Upper lobe of right lung (tissue), 1 donor: ENCODE data around the gene ZNF80. TPM values are rescaled to one million over a fixed set of nuclear protein-coding genes. Genes with fewer than 3 reads are reported as not detected.

Experiments used
- ATAC-seq: fragments of 200-7000 bp; cut with Tn5 transposase; one replicate; pipeline ENCODE4 v1.9.1; 2020; ENCODE audit warnings: mild to moderate bottlenecking, moderate library complexity
- DNase-seq: peaks from one replicate; pipeline ENCODE4 v3.0.0-alpha.2; 2020
- H3K27ac ChIP-seq: fragments of 200-600 bp; one replicate; pipeline ENCODE4 v1.8.0; 2022
- H3K27me3 ChIP-seq: fragments of 200-600 bp; one replicate; pipeline ENCODE4 v1.8.0; 2022; ENCODE audit warnings: mild to moderate bottlenecking
- H3K36me3 ChIP-seq: fragments of 200-600 bp; one replicate; pipeline ENCODE4 v1.8.0; 2022
- H3K4me1 ChIP-seq: fragments of 200-600 bp; one replicate; pipeline ENCODE4 v1.8.0; 2022
- H3K4me3 ChIP-seq: fragments of 200-600 bp; one replicate; pipeline ENCODE4 v1.8.0; 2022; ENCODE audit warnings: mild to moderate bottlenecking
- H3K9me3 ChIP-seq: fragments of 200-600 bp; one replicate; pipeline ENCODE4 v1.8.0; 2022
- intact Hi-C: fragments of 100-400 bp; cut with DNase I; formaldehyde crosslinking; loops from one replicate; pipeline ENCODE4 v1.11.0; 2022
- total RNA-seq: library from RNA; stranded (reverse); fragmentation: NEBNext Ultra II Directional; extraction: Animal tissue kit (Norgen Biotek cat#: 25700); gene quantifications from one replicate; pipeline ENCODE4 v1.2.1, GENCODE V29; 2021
- TF ChIP-seq, protein P1 (sequence below): fragments of 200-600 bp; IDR thresholded peaks from one replicate; pipeline ENCODE4 v1.8.0; 2022; ENCODE audit warnings: antibody characterized with exemption
- donor health status: DM: no; HTN: yes; CAD: no; lungs with severe emphysema.

ZNF80 gene
- total RNA-seq, 1 donor from 2014 or later = not detected

DNA sequence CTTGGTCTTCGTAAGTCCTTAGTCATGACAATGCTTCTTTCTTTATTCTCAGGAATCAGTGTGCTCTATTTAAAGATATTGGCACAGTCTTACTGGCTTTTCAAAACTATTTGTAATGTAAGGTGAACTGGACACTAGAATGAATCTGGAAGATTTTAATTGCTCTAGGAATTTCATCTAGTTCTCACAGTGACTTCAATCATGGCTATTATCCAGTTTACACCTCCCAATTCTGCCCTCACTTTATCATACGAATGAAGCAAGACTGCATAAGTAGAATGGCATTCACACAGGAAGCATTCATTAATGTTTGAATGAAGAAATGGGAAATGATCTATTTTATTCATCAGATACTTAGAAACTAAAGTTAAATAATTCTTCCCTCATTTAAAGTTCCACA lies 31.8 kb downstream of the ZNF80 start:
- TF ChIP-seq, protein P1, sequence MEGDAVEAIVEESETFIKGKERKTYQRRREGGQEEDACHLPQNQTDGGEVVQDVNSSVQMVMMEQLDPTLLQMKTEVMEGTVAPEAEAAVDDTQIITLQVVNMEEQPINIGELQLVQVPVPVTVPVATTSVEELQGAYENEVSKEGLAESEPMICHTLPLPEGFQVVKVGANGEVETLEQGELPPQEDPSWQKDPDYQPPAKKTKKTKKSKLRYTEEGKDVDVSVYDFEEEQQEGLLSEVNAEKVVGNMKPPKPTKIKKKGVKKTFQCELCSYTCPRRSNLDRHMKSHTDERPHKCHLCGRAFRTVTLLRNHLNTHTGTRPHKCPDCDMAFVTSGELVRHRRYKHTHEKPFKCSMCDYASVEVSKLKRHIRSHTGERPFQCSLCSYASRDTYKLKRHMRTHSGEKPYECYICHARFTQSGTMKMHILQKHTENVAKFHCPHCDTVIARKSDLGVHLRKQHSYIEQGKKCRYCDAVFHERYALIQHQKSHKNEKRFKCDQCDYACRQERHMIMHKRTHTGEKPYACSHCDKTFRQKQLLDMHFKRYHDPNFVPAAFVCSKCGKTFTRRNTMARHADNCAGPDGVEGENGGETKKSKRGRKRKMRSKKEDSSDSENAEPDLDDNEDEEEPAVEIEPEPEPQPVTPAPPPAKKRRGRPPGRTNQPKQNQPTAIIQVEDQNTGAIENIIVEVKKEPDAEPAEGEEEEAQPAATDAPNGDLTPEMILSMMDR = no peak
- ATAC-seq (no peak), DNase-seq (no peak)
- Histone ChIP-seq H3K9me3 (no peaks in the 10 kb centered on the region), H3K4me1 (no peaks in the 10 kb centered on the region), H3K27ac (no peak overlapping the region), H3K4me3 (no peak overlapping the region), H3K36me3 (no peaks in the 10 kb centered on the region), H3K27me3 (no peaks in the 10 kb centered on the region)
- intact Hi-C loops = no loop called here

DNA sequence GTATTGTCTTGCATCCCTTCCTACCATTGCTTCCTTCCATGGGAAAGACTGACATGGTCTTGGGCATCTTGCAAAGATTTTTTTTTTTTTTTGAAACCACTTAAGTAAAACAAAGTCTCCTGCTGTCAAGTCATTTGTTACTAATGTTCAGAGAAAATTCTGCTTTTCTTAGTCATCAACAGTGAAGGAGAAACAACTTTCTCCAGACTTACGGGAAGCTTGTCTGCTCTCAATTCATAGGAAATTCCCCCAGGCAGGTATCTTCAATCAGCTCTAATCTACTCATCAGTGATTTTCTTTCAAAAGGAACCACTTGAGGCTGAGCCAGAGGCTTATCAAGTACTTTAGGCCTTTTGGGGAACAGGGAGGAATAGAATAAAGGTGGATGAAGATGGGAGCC lies 42.6 kb downstream of the ZNF80 start:
- H3K27ac ChIP-seq = no peak overlapping the region
- no peaks in the 10 kb centered on the region for H3K4me1 ChIP-seq
- H3K4me3 ChIP-seq = no peak overlapping the region
- no peaks in the 10 kb centered on the region for H3K36me3 ChIP-seq
- DNase-seq = no peak
- ATAC-seq = no peak
- intact Hi-C loops = no loop called here
- no peaks in the 10 kb centered on the region for H3K27me3 ChIP-seq
- H3K9me3 ChIP-seq = no peaks in the 10 kb centered on the region
- TF ChIP-seq, protein P1 = no peak

DNA sequence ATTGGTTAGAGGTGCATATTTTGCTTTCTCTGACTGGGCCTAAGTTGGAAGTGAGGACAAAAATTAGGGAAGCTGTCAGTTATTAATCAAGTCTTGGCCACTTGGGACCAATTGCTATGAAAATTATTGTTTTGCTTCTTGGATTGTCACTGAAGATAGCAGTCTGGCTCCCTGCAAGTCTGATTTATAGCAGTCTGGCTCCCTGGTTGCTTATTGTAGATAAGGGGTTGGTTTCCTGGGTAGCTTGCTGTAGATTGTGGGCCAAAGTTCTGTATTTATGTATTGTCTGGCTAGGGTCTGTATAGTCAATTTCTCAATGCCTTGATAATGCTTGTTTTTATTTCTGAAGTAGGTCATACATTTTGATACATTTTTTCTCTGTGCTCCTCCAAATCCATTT lies 45.2 kb downstream of the ZNF80 start:
- Histone ChIP-seq H3K36me3 (no peaks in the 10 kb centered on the region), H3K4me1 (no peaks in the 10 kb centered on the region), H3K9me3 (no peaks in the 10 kb centered on the region), H3K27ac (no peak overlapping the region), H3K27me3 (no peaks in the 10 kb centered on the region), H3K4me3 (no peak overlapping the region)
- ATAC-seq (no peak), DNase-seq (no peak)
- TF ChIP-seq, protein P1 = no peak
- intact Hi-C loops = no loop called here

DNA sequence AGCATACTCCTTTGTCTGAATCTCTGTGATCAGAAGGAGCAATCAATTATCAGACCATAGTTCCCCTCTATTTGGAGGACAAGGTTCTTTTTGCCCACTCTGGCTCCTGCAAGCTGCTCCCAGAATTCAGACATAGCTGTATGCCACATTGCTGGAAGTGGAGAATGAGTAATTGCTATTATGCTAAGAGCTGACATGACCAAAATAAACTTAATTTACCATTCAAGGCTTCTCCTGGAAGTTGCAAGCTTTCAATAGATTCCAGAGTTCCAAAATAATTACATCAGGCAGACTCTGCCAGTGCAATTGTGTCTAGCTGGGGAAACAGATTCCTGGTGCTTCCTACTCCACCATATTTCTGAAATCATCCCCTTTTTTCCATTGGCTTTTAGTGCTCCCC lies 50.9 kb downstream of the ZNF80 start:
- intact Hi-C loops = no loop called here
- TF ChIP-seq, protein P1 = no peak
- ATAC-seq (no peak), DNase-seq (no peak)
- no peak overlapping the region for H3K4me3 ChIP-seq
- no peaks in the 10 kb centered on the region for H3K27me3 ChIP-seq
- H3K4me1 ChIP-seq = no peaks in the 10 kb centered on the region
- no peaks in the 10 kb centered on the region for H3K36me3 ChIP-seq
- no peak overlapping the region for H3K27ac ChIP-seq
- H3K9me3 ChIP-seq = peaks cover 6% of the 10 kb centered on the region

Other genes starting within 250 kb of the ZNF80 start
- gene CCDC191, start 181.1 kb downstream of the ZNF80 start, total RNA-seq = 4.1 TPM
- gene QTRT2, start 180.8 kb downstream of the ZNF80 start, total RNA-seq = 22.5 TPM
- not detected for gene DRD3, start 58.5 kb downstream of the ZNF80 start, total RNA-seq
- 1.7 TPM for gene TIGIT, start 56.5 kb upstream of the ZNF80 start, total RNA-seq